Measurements from ENCODE around the gene NOTO.
A peak's percentile ranks its signal among the peaks of the same experiment; 100 is the strongest.

DNA sequence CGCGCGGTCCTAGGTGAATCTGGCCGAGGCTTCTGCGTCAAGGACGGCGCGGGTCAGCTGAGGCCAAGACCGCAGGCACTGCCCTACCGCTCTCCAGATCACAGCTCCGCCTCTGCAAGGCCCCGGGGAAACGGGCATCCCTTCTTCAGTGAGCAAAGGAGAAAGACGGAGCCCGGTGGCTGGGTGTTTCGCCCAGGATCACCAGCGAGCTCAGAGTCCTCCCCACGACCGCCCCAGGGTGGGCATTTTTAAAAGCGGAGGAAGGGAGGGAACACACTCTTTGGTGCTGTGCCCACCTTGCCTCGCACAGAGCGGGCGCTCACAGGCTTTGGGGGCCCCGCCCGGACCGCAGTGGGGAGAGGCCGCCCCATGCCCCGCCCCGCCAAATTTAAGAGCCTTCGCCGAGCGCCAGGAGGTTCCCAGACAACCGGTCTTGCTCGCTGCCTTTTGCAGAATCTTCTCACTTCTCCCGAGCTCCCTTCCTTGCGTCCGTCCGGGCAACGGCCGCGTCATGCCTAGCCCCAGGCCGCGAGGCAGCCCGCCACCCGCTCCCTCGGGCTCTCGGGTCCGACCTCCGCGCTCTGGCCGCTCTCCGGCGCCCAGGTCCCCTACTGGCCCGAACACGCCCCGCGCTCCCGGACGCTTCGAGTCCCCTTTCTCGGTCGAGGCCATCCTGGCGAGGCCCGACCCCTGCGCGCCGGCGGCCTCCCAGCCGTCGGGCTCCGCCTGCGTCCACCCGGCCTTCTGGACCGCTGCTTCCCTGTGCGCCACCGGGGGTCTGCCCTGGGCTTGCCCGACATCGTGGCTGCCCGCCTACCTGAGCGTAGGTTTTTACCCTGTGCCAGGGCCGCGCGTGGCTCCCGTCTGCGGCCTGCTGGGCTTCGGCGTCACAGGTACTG is at the start of gene NOTO:
- TF ChIP-seq, protein P1, sequence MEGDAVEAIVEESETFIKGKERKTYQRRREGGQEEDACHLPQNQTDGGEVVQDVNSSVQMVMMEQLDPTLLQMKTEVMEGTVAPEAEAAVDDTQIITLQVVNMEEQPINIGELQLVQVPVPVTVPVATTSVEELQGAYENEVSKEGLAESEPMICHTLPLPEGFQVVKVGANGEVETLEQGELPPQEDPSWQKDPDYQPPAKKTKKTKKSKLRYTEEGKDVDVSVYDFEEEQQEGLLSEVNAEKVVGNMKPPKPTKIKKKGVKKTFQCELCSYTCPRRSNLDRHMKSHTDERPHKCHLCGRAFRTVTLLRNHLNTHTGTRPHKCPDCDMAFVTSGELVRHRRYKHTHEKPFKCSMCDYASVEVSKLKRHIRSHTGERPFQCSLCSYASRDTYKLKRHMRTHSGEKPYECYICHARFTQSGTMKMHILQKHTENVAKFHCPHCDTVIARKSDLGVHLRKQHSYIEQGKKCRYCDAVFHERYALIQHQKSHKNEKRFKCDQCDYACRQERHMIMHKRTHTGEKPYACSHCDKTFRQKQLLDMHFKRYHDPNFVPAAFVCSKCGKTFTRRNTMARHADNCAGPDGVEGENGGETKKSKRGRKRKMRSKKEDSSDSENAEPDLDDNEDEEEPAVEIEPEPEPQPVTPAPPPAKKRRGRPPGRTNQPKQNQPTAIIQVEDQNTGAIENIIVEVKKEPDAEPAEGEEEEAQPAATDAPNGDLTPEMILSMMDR (IDR thresholded peaks at IDR 0.05; ENCODE audit: poor library complexity, severe bottlenecking): no peak
- no peak for TF ChIP-seq TAF1 (IDR thresholded peaks at IDR 0.05; ENCODE audit: low read depth)
- TF ChIP-seq EZH2 (IDR thresholded peaks at IDR 0.05; ENCODE audit: borderline replicate concordance, insufficient read depth, low read length, poor library complexity, severe bottlenecking): peak; percentile 77
- TF ChIP-seq, protein P2, sequence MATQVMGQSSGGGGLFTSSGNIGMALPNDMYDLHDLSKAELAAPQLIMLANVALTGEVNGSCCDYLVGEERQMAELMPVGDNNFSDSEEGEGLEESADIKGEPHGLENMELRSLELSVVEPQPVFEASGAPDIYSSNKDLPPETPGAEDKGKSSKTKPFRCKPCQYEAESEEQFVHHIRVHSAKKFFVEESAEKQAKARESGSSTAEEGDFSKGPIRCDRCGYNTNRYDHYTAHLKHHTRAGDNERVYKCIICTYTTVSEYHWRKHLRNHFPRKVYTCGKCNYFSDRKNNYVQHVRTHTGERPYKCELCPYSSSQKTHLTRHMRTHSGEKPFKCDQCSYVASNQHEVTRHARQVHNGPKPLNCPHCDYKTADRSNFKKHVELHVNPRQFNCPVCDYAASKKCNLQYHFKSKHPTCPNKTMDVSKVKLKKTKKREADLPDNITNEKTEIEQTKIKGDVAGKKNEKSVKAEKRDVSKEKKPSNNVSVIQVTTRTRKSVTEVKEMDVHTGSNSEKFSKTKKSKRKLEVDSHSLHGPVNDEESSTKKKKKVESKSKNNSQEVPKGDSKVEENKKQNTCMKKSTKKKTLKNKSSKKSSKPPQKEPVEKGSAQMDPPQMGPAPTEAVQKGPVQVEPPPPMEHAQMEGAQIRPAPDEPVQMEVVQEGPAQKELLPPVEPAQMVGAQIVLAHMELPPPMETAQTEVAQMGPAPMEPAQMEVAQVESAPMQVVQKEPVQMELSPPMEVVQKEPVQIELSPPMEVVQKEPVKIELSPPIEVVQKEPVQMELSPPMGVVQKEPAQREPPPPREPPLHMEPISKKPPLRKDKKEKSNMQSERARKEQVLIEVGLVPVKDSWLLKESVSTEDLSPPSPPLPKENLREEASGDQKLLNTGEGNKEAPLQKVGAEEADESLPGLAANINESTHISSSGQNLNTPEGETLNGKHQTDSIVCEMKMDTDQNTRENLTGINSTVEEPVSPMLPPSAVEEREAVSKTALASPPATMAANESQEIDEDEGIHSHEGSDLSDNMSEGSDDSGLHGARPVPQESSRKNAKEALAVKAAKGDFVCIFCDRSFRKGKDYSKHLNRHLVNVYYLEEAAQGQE (IDR thresholded peaks at IDR 0.05; ENCODE audit: borderline replicate concordance): no peak
- TF ChIP-seq POLR2AphosphoS5 (IDR thresholded peaks at IDR 0.05): no peak
- no peak for TF ChIP-seq RAD21 (conservative IDR thresholded peaks at IDR 0.05)
- TF ChIP-seq SMC3 (conservative IDR thresholded peaks at IDR 0.05; ENCODE audit: poor library complexity): no peak
- TF ChIP-seq MXI1 (conservative IDR thresholded peaks at IDR 0.05; ENCODE audit: poor library complexity, severe bottlenecking): no peak
- no peak for TF ChIP-seq EP300 (conservative IDR thresholded peaks at IDR 0.05; ENCODE audit: poor library complexity, severe bottlenecking)
